Mesothelial cell of epicardium (in vitro differentiated cells): ENCODE data around the gene TULP3. TPM values are rescaled to one million over a fixed set of nuclear protein-coding genes. Genes with fewer than 3 reads are reported as not detected.
"Not testable (repeated sequence)": the region's sequence is repeated elsewhere in the genome, so short reads cannot be mapped to it uniquely, and the experiment has no call there.

ENCODE experiments used
- DNase-seq, 2 experiments: peaks; one replicate each; pipeline ENCODE4 v3.0.0; 2021; ENCODE audit warnings: low spot score in 2 of 2; ENCODE audit not compliant: unreplicated experiment in 2 of 2
- H3K27ac Mint-ChIP-seq: 2 replicates; pipeline ENCODE4 v1.8.0; 2021; ENCODE audit warnings: mixed read lengths
- H3K27me3 Mint-ChIP-seq: 2 replicates; pipeline ENCODE4 v1.8.0; 2021; ENCODE audit warnings: low read depth, mixed read lengths
- H3K36me3 Mint-ChIP-seq: 2 replicates; pipeline ENCODE4 v1.8.0; 2021; ENCODE audit warnings: mixed read lengths
- H3K4me1 Mint-ChIP-seq: 2 replicates; pipeline ENCODE4 v1.8.0; 2021; ENCODE audit warnings: mixed read lengths
- H3K4me3 Mint-ChIP-seq: 2 replicates; pipeline ENCODE4 v1.8.0; 2021; ENCODE audit warnings: mild to moderate bottlenecking, moderate library complexity, mixed read lengths
- H3K9me3 Mint-ChIP-seq: 2 replicates; pipeline ENCODE4 v1.8.0; 2021; ENCODE audit warnings: mixed read lengths
- CTCF ChIP-seq: fragments of 200-600 bp; sonication (generic); IDR thresholded peaks from one replicate; pipeline ENCODE4 v1.5.0; 2021; ENCODE audit warnings: antibody characterized with exemption; ENCODE audit not compliant: unreplicated experiment
- total RNA-seq: library from RNA; stranded (reverse); gene quantifications from 3 replicates; pipeline ENCODE4 v1.2.1, GENCODE V29; 2021

The TULP3 gene
- total RNA-seq, 1 donor from 2014 or later, result 25.2 TPM

- DNase-seq, result no peak
- H3K4me1 Mint-ChIP-seq, result peaks cover 5% of the 10 kb centered on the region
- no peak overlapping the region for H3K27ac Mint-ChIP-seq
- H3K4me3 Mint-ChIP-seq, result no peak overlapping the region
- H3K9me3 Mint-ChIP-seq, result no peaks in the 10 kb centered on the region
- H3K36me3 Mint-ChIP-seq, result peaks cover 12% of the 10 kb centered on the region
- no peak for TF ChIP-seq CTCF
- no peaks in the 10 kb centered on the region for H3K27me3 Mint-ChIP-seq
These were observed 33.1 kb upstream of the TULP3 start for GRCh38 chr12:2857576-2857975.

- Mint-ChIP-seq H3K4me3 (no peak overlapping the region), H3K27ac (no peak overlapping the region), H3K27me3 (no peaks in the 10 kb centered on the region), H3K9me3 (no peaks in the 10 kb centered on the region), H3K4me1 (peaks cover 5% of the 10 kb centered on the region), H3K36me3 (peaks cover 12% of the 10 kb centered on the region)
- TF ChIP-seq CTCF, result no peak
- no peak for DNase-seq
These were observed 32.4 kb upstream of the TULP3 start for GRCh38 chr12:2858334-2858733.

GRCh38 chr12:2858944-2859421, 31.7 kb upstream of the TULP3 start:
- H3K9me3 Mint-ChIP-seq, result no peaks in the 10 kb centered on the region
- H3K4me1 Mint-ChIP-seq, result peaks cover 2% of the 10 kb centered on the region
- no peak for TF ChIP-seq CTCF
- no peak for DNase-seq
- peaks cover 14% of the 10 kb centered on the region for H3K36me3 Mint-ChIP-seq
- H3K27me3 Mint-ChIP-seq, result no peaks in the 10 kb centered on the region
- no peak overlapping the region for H3K27ac Mint-ChIP-seq
- H3K4me3 Mint-ChIP-seq, result no peak overlapping the region

- no peak overlapping the region for H3K4me3 Mint-ChIP-seq
- DNase-seq, result no peak
- H3K4me1 Mint-ChIP-seq, result peaks cover 2% of the 10 kb centered on the region
- H3K36me3 Mint-ChIP-seq, result peaks cover 21% of the 10 kb centered on the region
- H3K9me3 Mint-ChIP-seq, result no peaks in the 10 kb centered on the region
- no peaks in the 10 kb centered on the region for H3K27me3 Mint-ChIP-seq
- no peak for TF ChIP-seq CTCF
- no peak overlapping the region for H3K27ac Mint-ChIP-seq
These were observed 30.5 kb upstream of the TULP3 start for GRCh38 chr12:2860170-2860569.

- H3K27ac Mint-ChIP-seq, result no peak overlapping the region
- peaks cover 27% of the 10 kb centered on the region for H3K36me3 Mint-ChIP-seq
These were observed 27.8 kb upstream of the TULP3 start for GRCh38 chr12:2862876-2863275.

GRCh38 chr12:2863402-2863801, 27.3 kb upstream of the TULP3 start:
- H3K4me3 Mint-ChIP-seq, H3K4me1 Mint-ChIP-seq, H3K27me3 Mint-ChIP-seq, DNase-seq, H3K27ac Mint-ChIP-seq, H3K9me3 Mint-ChIP-seq: not testable (repeated sequence)
- peaks cover 29% of the 10 kb centered on the region for H3K36me3 Mint-ChIP-seq

More at GRCh38 chr12:2862876-2863275, 27.8 kb upstream of the TULP3 start:
- no peak for DNase-seq
- TF ChIP-seq CTCF, result no peak
- H3K4me1 Mint-ChIP-seq, result no peaks in the 10 kb centered on the region
- no peaks in the 10 kb centered on the region for H3K27me3 Mint-ChIP-seq
- no peak overlapping the region for H3K4me3 Mint-ChIP-seq
- no peaks in the 10 kb centered on the region for H3K9me3 Mint-ChIP-seq
